Activated CD4-positive, alpha-beta T cell treated with anti-CD3 and anti-CD28 coated beads, Interleukin-2, amount 50 U/mL, for 16 hours (primary cell): Measurements from ENCODE around the gene GCNA.
"Not testable (repeated sequence)": the region's sequence is repeated elsewhere in the genome, so short reads cannot be mapped to it uniquely, and the experiment has no call there.

Source experiments
- DNase-seq: peaks from one replicate; pipeline ENCODE4 v3.0.0-alpha.2; 2020

Gene GCNA

DNA sequence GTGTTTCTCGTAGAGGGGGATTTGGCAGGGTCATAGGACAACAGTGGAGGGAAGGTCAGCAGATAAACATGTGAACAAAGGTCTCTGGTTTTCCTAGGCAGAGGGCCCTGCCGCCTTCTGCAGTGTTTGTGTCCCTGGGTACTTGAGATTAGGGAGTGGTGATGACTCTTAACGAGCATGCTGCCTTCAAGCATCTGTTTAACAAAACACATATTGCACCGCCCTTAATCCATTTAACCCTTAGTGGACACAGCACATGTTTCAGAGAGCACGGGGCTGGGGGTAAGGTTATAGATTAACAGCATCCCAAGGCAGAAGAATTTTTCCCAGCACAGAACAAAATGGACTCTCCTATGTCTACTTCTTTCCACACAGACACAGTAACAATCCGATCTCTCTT, 66.2 kb downstream of the GCNA start:
- not testable (repeated sequence) for DNase-seq

- peak; percentile 59 for DNase-seq
These were observed 72.2 kb downstream of the GCNA start for GRCh38 chrX:71650333-71650969.

GRCh38 chrX:71652405-71652804, 74.2 kb downstream of the GCNA start:
- DNase-seq, result peak; percentile 73

- no peak for DNase-seq
These were observed 75.1 kb downstream of the GCNA start for GRCh38 chrX:71653344-71653743.

GRCh38 chrX:71657267-71657666, 79.0 kb downstream of the GCNA start:
- DNase-seq, result no peak

- DNase-seq, result no peak
These were observed 81.1 kb downstream of the GCNA start for GRCh38 chrX:71659342-71659741.

GRCh38 chrX:71659959-71660358, 81.7 kb downstream of the GCNA start:
- DNase-seq, result no peak

- DNase-seq, result no peak
These were observed 82.6 kb downstream of the GCNA start for GRCh38 chrX:71660562-71661416.

GRCh38 chrX:71661919-71662318, 83.7 kb downstream of the GCNA start:
- no peak for DNase-seq

- DNase-seq, result not testable (repeated sequence)
These were observed 84.4 kb downstream of the GCNA start for GRCh38 chrX:71662654-71663053.
